GM18867 (cell line): Measurements from ENCODE around the gene UBE2D3.
A peak's percentile ranks its signal among the peaks of the same experiment; 100 is the strongest.
"Not testable (repeated sequence)": the region's sequence is repeated elsewhere in the genome, so short reads cannot be mapped to it uniquely, and the experiment has no call there.

Experiments used
- ATAC-seq: cut with Tn5 transposase; IDR thresholded peaks from one replicate; pipeline ENCODE4 v1.9.1; 2021; ENCODE audit warnings: mild to moderate bottlenecking, moderate library complexity; ENCODE audit not compliant: unreplicated experiment

UBE2D3 gene

GRCh38 chr4:102832105-102832504 is 4.8 kb upstream of the UBE2D3 start:
- ATAC-seq, result no peak

GRCh38 chr4:102829803-102830202 is 2.5 kb upstream of the UBE2D3 start:
- no peak for ATAC-seq

GRCh38 chr4:102828497-102828808 is 1.1 kb upstream of the UBE2D3 start:
- no peak for ATAC-seq

- peak; percentile 78 for ATAC-seq
Measured at GRCh38 chr4:102827674-102828496, 534 bp upstream of the UBE2D3 start.

GRCh38 chr4:102826105-102826889 is 1.1 kb downstream of the UBE2D3 start:
- ATAC-seq, result no peak

GRCh38 chr4:102825261-102826091 is 1.9 kb downstream of the UBE2D3 start:
- ATAC-seq, result no peak

GRCh38 chr4:102824398-102824797 is 3.0 kb downstream of the UBE2D3 start:
- ATAC-seq, result no peak

GRCh38 chr4:102823897-102824296 is 3.5 kb downstream of the UBE2D3 start:
- no peak for ATAC-seq

GRCh38 chr4:102823464-102823863 is 3.9 kb downstream of the UBE2D3 start:
- ATAC-seq, result no peak

- ATAC-seq, result no peak
Measured at GRCh38 chr4:102819588-102820365, 7.6 kb downstream of the UBE2D3 start.

GRCh38 chr4:102819100-102819499 is 8.3 kb downstream of the UBE2D3 start:
- ATAC-seq, result not testable (repeated sequence)

- ATAC-seq, result no peak
Measured at GRCh38 chr4:102817613-102818268, 9.6 kb downstream of the UBE2D3 start.

GRCh38 chr4:102817021-102817605 is 10.2 kb downstream of the UBE2D3 start:
- ATAC-seq, result no peak

GRCh38 chr4:102815981-102816380 is 11.4 kb downstream of the UBE2D3 start:
- no peak for ATAC-seq

GRCh38 chr4:102809691-102810090 is 17.7 kb downstream of the UBE2D3 start:
- no peak for ATAC-seq

GRCh38 chr4:102809190-102809589 is 18.2 kb downstream of the UBE2D3 start:
- peak; percentile 60 for ATAC-seq

- no peak for ATAC-seq
Measured at GRCh38 chr4:102808009-102808408, 19.3 kb downstream of the UBE2D3 start.

GRCh38 chr4:102807345-102807744 is 20.0 kb downstream of the UBE2D3 start:
- ATAC-seq, result no peak

- ATAC-seq, result no peak
Measured at GRCh38 chr4:102799816-102800215, 27.5 kb downstream of the UBE2D3 start.

- no peak for ATAC-seq
Measured at GRCh38 chr4:102794999-102795398, 32.4 kb downstream of the UBE2D3 start.
